HepG2 (cell line): ENCODE data around the gene GHR. TPM values are rescaled to one million over a fixed set of nuclear protein-coding genes. Genes with fewer than 3 reads are reported as not detected.

Experiments used
- ATAC-seq: fragments of 200-7000 bp; cut with Tn5 transposase; 3 replicates; pipeline ENCODE4 v1.9.1; 2020; ENCODE audit warnings: mild to moderate bottlenecking, moderate library complexity
- BruUV-seq: library from RNA; stranded (reverse); fragments of 400-500 nt; replicated peaks from 2 replicates; lab custom pipeline; 2021; lab: Mats Ljungman, UMichigan
- CTCF ChIA-PET: fragments of 300-600 bp; formaldehyde crosslinking; extraction: SDS; loops from one replicate; lab custom pipeline; 2021; ENCODE audit warnings: low total read pairs, inconsistent platforms, low intra/inter-chr PET ratio; lab: Yijun Ruan, JAX
- POLR2A ChIA-PET: fragments of 350-600 bp; sonication (Branson Sonifier 250); formaldehyde crosslinking; loops from one replicate; lab custom pipeline; 2020; ENCODE audit warnings: antibody characterized with exemption, inconsistent platforms; lab: Yijun Ruan, JAX
- DNase-seq: peaks from one replicate; pipeline ENCODE4 v3.0.0-alpha.2; 2015; ENCODE audit warnings: low spot score
- FAIRE-seq: peaks from 3 replicates; lab custom pipeline; 2011; peaks lifted over from hg19 to GRCh38; lab: Jason Lieb, UNC
- H2AFZ ChIP-seq: one replicate; pipeline ENCODE4 v1.6.1; 2011; ENCODE audit warnings: low read length, inconsistent platforms
- H3K27ac ChIP-seq: fragments of 300-600 bp; 3 replicates; pipeline ENCODE4 v1.8.0; 2011; ENCODE audit warnings: mixed run types, mild to moderate bottlenecking, mixed read lengths, low read length, inconsistent platforms; ENCODE audit not compliant: insufficient read depth; ENCODE audit errors: extremely low read length
- H3K27me3 ChIP-seq, 2 experiments: fragments of 200-600 bp in 1 of 2; 2 replicates in 1 of 2; 3 replicates in 1 of 2; pipeline versions ENCODE4 v1.6.0 to v1.8.0; 2011; ENCODE audit warnings: low read length in 2 of 2, mild to moderate bottlenecking in 2 of 2, moderate library complexity in 2 of 2, inconsistent platforms in 1 of 2; ENCODE audit not compliant: insufficient read depth in 2 of 2, control insufficient read depth in 1 of 2
- H3K36me3 ChIP-seq, 2 experiments: fragments of 200-600 bp in 1 of 2; replicated peaks in 1 of 2; 2 replicates in 1 of 2; 3 replicates in 1 of 2; pipeline versions ENCODE4 v1.5.1 to v1.8.0; 2011; ENCODE audit warnings: low read length in 2 of 2, inconsistent platforms in 1 of 2; ENCODE audit not compliant: insufficient read depth in 2 of 2, control insufficient read depth in 1 of 2
- H3K4me1 ChIP-seq: 2 replicates; pipeline ENCODE4 v1.5.1; 2012; ENCODE audit warnings: low read length, inconsistent platforms; ENCODE audit not compliant: insufficient read depth
- H3K4me2 ChIP-seq: 2 replicates; pipeline ENCODE4 v1.6.0; 2011; ENCODE audit warnings: low read depth, low read length, inconsistent platforms
- H3K4me3 ChIP-seq, 3 experiments: fragments of 200-600 bp in 1 of 3; sonication (generic), shearing (Covaris generic) in 1 of 3; replicated peaks in 1 of 3; 2 replicates each; pipeline ENCODE4 v1.5.1; 2011 to 2016; ENCODE audit warnings: low read length in 3 of 3, inconsistent platforms in 2 of 3, low read depth in 2 of 3, mild to moderate bottlenecking in 2 of 3, control low read depth in 1 of 3, mixed read lengths in 1 of 3; ENCODE audit not compliant: insufficient read depth in 1 of 3
- H3K79me2 ChIP-seq: one replicate; pipeline ENCODE4 v1.6.1; 2011; ENCODE audit warnings: low read length, inconsistent platforms; ENCODE audit not compliant: insufficient read depth
- H3K9ac ChIP-seq: 2 replicates; pipeline ENCODE4 v1.6.0; 2011; ENCODE audit warnings: mild to moderate bottlenecking, low read depth, low read length, inconsistent platforms; ENCODE audit not compliant: insufficient read depth
- H3K9me3 ChIP-seq: 2 replicates; pipeline ENCODE4 v1.5.1; 2012; ENCODE audit warnings: mild to moderate bottlenecking, low read length
- H4K20me1 ChIP-seq: 2 replicates; pipeline ENCODE4 v1.6.0; 2011; ENCODE audit warnings: inconsistent platforms, mild to moderate bottlenecking, low read length, moderate library complexity; ENCODE audit not compliant: insufficient read depth
- CBX5 ChIP-seq: sonication (generic); formaldehyde crosslinking; IDR thresholded peaks from 2 replicates; pipeline ENCODE4 v1.4.0; 2020; ENCODE audit warnings: missing genetic modification reagents, borderline replicate concordance
- CCDC6 ChIP-seq: sonication (generic); formaldehyde crosslinking; IDR thresholded peaks from 2 replicates; pipeline ENCODE4 v1.8.1; 2022; ENCODE audit warnings: mild to moderate bottlenecking, missing genetic modification reagents, moderate library complexity
- HOXA3 ChIP-seq: sonication (generic); formaldehyde crosslinking; IDR thresholded peaks from 2 replicates; pipeline ENCODE4 v1.5.0; 2020; ENCODE audit warnings: missing genetic modification reagents
- MAFF ChIP-seq: IDR thresholded peaks from 2 replicates; pipeline ENCODE4 v1.6.1; 2011; ENCODE audit warnings: low read depth, low read length, improper control_type of control experiment
- NFIC ChIP-seq: IDR thresholded peaks from 2 replicates; pipeline ENCODE4 v1.6.1; 2012; ENCODE audit warnings: mild to moderate bottlenecking, low read length, inconsistent platforms
- PBX2 ChIP-seq: IDR thresholded peaks from 2 replicates; pipeline ENCODE4 v1.6.1; 2016; ENCODE audit warnings: control low read depth
- PLRG1 ChIP-seq: fragments of 450-650 bp; conservative IDR thresholded peaks from 2 replicates; pipeline ENCODE4 v1.6.1; 2016
- SRSF1 ChIP-seq: fragments of 200-400 bp; formaldehyde crosslinking; optimal IDR thresholded peaks from 2 replicates; pipeline ENCODE3; 2017; ENCODE audit warnings: mild to moderate bottlenecking, low read depth, low read length, moderate library complexity
- THAP11 ChIP-seq: IDR thresholded peaks from 2 replicates; pipeline ENCODE4 v1.6.1; 2016; ENCODE audit warnings: missing biosample characterization, missing genetic modification reagents
- ZHX1 ChIP-seq: sonication (generic); formaldehyde crosslinking; IDR thresholded peaks from 2 replicates; pipeline ENCODE4 v1.8.1; 2022; ENCODE audit warnings: low read depth, mild to moderate bottlenecking, missing genetic modification reagents
- ZMYM3 ChIP-seq: sonication (generic); formaldehyde crosslinking; IDR thresholded peaks from 2 replicates; pipeline ENCODE4 v1.5.1; 2020; ENCODE audit warnings: mild to moderate bottlenecking, missing genetic modification reagents
- ZNF512 ChIP-seq: sonication (generic); formaldehyde crosslinking; IDR thresholded peaks from 2 replicates; pipeline ENCODE4 v1.4.0; 2020; ENCODE audit warnings: mild to moderate bottlenecking, missing genetic modification reagents
- ZNF563 ChIP-seq: sonication (generic); formaldehyde crosslinking; IDR thresholded peaks from 2 replicates; pipeline ENCODE4 v1.8.0; 2022; ENCODE audit warnings: mild to moderate bottlenecking, moderate library complexity, missing genetic modification reagents
- ZNF564 ChIP-seq: sonication (generic); formaldehyde crosslinking; IDR thresholded peaks from 2 replicates; pipeline ENCODE4 v1.8.1; 2023; ENCODE audit warnings: mild to moderate bottlenecking, missing genetic modification reagents
- ZNF772 ChIP-seq: sonication (generic); formaldehyde crosslinking; IDR thresholded peaks from 2 replicates; pipeline ENCODE4 v1.5.0; 2020; ENCODE audit warnings: mild to moderate bottlenecking, missing genetic modification reagents
- ZSCAN20 ChIP-seq: sonication (generic); formaldehyde crosslinking; IDR thresholded peaks from 2 replicates; pipeline ENCODE4 v1.4.0; 2020; ENCODE audit warnings: missing genetic modification reagents, mild to moderate bottlenecking, borderline replicate concordance
- WGBS: methylation state at CpG from one replicate; pipeline ENCODE4 v1.1.6; 2017; ENCODE audit warnings: low lambda C conversion rate; 5-methylcytosine and 5-hydroxymethylcytosine counted together
- in situ Hi-C: cut with HindIII; loops from 2 replicates; pipeline ENCODE4 v1.10.0; 2017; ENCODE audit warnings: low pct_unique_long_range_greater_than_20kb; ENCODE audit not compliant: extremely low pct_ligation_motif_present
- intact Hi-C: fragments of 100-400 bp; cut with micrococcal nuclease; formaldehyde crosslinking; loops from one replicate; pipeline ENCODE4 v1.10.0; 2022; ENCODE audit not compliant: unreplicated experiment
- polyA plus RNA-seq, 8 experiments: library from polyadenylated mRNA; depleted of rRNA in 3 of 8; stranded (reverse) in 7 of 8; unstranded in 1 of 8; fragments of >200 nt; fragmentation: Illumina TruSeq in 4 of 8; extraction: Trizol in 4 of 8; gene quantifications; 2 replicates each; pipeline versions ENCODE4 v1.2.1 to v1.2.3, GENCODE V29; 2011 to 2016; ENCODE audit warnings: low read depth in 4 of 8, missing spikeins in 1 of 8, mixed read lengths in 1 of 8; ENCODE audit not compliant: insufficient read depth in 1 of 8
- total RNA-seq, 5 experiments: library from RNA; depleted of rRNA; stranded (reverse); fragments of >200 nt; fragmentation: Illumina TruSeq; extraction: Trizol; gene quantifications; 2 replicates each; pipeline ENCODE4 v1.2.3, GENCODE V29; 2016; ENCODE audit warnings: low read depth in 1 of 5
- TF ChIP-seq, protein P1 (sequence below): sonication (generic); formaldehyde crosslinking; IDR thresholded peaks from 2 replicates; pipeline ENCODE4 v1.5.1; 2020; ENCODE audit warnings: mild to moderate bottlenecking, missing genetic modification reagents
- TF ChIP-seq, protein P2 (sequence below): sonication (generic); formaldehyde crosslinking; IDR thresholded peaks from 2 replicates; pipeline ENCODE4 v1.5.0; 2020; ENCODE audit warnings: missing genetic modification reagents

The GHR gene
- total and polyA plus RNA-seq, 2 of the 13 experiments (the other 11 are each of a cell fraction or from before 2014, with no cell fraction given), result 0.07 TPM; not detected in 1

DNA sequence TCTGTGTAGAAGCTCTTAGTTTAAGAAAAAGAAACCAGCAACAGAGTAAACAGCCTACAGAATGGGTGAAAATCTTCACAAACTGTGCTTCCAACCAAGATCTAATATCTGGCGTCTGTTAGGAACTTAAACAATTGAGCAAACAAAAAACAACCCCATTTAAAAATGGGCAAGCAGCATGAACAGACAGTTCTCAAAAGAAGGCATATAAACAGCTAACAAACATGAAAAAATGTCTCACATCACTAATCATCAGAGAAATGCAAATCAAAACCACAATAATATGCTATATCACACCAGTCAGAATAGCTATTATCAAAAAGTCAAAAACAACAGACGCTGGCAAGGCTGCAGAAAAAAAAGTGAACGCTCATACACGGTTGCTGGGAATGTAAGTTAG, 249.7 kb downstream of the GHR start:
- BruUV-seq, result no TSS peak
- H3K9ac ChIP-seq, result no peak overlapping the region
- FAIRE-seq, result no peak
- H3K4me3 ChIP-seq, result no peak overlapping the region
- in situ Hi-C loops (no loop called here), intact Hi-C loops (no loop called here)
- DNase-seq, result no peak
- no peaks in the 10 kb centered on the region for H3K79me2 ChIP-seq
- ChIA-PET CTCF (no interaction called here), POLR2A (no interaction called here)
- H3K9me3 ChIP-seq, result no peaks in the 10 kb centered on the region
- ATAC-seq, result no peak
- H4K20me1 ChIP-seq, result no peaks in the 10 kb centered on the region
- no peaks in the 10 kb centered on the region for H3K36me3 ChIP-seq
- no peak overlapping the region for H2AFZ ChIP-seq
- 3% methylated on average over 4 of the region's 4 CpGs for WGBS
- H3K4me1 ChIP-seq, result no peaks in the 10 kb centered on the region
- no peaks in the 10 kb centered on the region for H3K27me3 ChIP-seq
- no peak for TF ChIP-seq ZNF772 (CRISPR knock-in tag)
- no peak for TF ChIP-seq ZNF564 (CRISPR knock-in tag)
- TF ChIP-seq NFIC, result no peak
- TF ChIP-seq MAFF, result no peak
- no peak for TF ChIP-seq CBX5
- no peak for TF ChIP-seq ZHX1 (CRISPR knock-in tag)
- no peak for TF ChIP-seq PBX2 (CRISPR knock-in tag)
- TF ChIP-seq HOXA3 (CRISPR knock-in tag), result no peak
- TF ChIP-seq ZNF563 (CRISPR knock-in tag), result no peak
- TF ChIP-seq, protein P1, sequence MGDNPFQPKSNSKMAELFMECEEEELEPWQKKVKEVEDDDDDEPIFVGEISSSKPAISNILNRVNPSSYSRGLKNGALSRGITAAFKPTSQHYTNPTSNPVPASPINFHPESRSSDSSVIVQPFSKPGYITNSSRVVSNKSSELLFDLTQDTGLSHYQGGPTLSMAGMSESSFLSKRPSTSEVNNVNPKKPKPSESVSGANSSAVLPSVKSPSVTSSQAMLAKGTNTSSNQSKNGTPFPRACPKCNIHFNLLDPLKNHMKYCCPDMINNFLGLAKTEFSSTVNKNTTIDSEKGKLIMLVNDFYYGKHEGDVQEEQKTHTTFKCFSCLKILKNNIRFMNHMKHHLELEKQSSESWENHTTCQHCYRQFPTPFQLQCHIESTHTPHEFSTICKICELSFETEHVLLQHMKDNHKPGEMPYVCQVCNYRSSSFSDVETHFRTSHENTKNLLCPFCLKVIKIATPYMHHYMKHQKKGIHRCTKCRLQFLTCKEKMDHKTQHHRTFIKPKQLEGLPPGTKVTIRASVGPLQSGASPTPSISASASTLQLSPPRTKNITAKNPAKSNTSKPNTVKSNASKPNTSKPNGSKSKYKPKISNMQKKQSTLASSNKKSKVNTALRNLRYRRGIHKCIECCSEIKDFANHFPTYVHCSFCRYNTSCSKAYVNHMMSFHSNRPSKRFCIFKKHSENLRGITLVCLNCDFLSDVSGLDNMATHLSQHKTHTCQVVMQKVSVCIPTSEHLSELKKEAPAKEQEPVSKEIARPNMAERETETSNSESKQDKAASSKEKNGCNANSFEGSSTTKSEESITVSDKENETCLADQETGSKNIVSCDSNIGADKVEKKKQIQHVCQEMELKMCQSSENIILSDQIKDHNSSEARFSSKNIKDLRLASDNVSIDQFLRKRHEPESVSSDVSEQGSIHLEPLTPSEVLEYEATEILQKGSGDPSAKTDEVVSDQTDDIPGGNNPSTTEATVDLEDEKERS (CRISPR knock-in tag), result no peak
- TF ChIP-seq CCDC6, result no peak
- no peak for TF ChIP-seq SRSF1
- TF ChIP-seq ZMYM3 (CRISPR knock-in tag), result no peak
- TF ChIP-seq ZSCAN20, result no peak
- no peak for TF ChIP-seq PLRG1
- TF ChIP-seq THAP11 (CRISPR knock-in tag), result no peak
- TF ChIP-seq ZNF512 (CRISPR knock-in tag), result no peak
- TF ChIP-seq, protein P2, sequence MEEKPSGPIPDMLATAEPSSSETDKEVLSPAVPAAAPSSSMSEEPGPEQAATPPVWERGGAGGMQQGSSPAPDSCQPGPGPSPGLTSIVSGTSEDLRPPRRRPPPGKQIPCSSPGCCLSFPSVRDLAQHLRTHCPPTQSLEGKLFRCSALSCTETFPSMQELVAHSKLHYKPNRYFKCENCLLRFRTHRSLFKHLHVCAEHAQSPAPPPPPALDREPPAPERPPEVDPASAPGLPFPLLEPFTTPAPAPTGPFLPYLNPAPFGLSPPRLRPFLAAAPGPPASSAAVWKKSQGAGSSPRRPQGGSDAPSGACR (CRISPR knock-in tag), result no peak
- TF ChIP-seq, all 625 proteins: peak for 0
- Histone ChIP-seq H3K4me2 (no peak overlapping the region), H3K27ac (no peak overlapping the region)
